Activated T-cell treated with anti-CD3 and anti-CD28 coated beads for 1 hour (primary cell): ENCODE results near the gene VPS26B.
"Not testable (repeated sequence)": the region's sequence is repeated elsewhere in the genome, so short reads cannot be mapped to it uniquely, and the experiment has no call there.

Experiments used
- DNase-seq: peaks from one replicate; pipeline ENCODE4 v3.0.0-alpha.2; 2020; ENCODE audit warnings: low read depth

VPS26B gene

GRCh38 chr11:134282121-134283045 lies 57.9 kb downstream of the VPS26B start:
- no peak for DNase-seq

GRCh38 chr11:134283461-134284230 lies 59.2 kb downstream of the VPS26B start:
- DNase-seq: no peak

GRCh38 chr11:134284349-134284748 lies 59.9 kb downstream of the VPS26B start:
- DNase-seq: not testable (repeated sequence)

GRCh38 chr11:134287561-134287960 lies 63.1 kb downstream of the VPS26B start:
- no peak for DNase-seq

- no peak for DNase-seq
Measured at GRCh38 chr11:134288486-134288885, 64.0 kb downstream of the VPS26B start.

GRCh38 chr11:134289167-134289566 lies 64.7 kb downstream of the VPS26B start:
- no peak for DNase-seq

GRCh38 chr11:134289789-134290188 lies 65.3 kb downstream of the VPS26B start:
- no peak for DNase-seq

GRCh38 chr11:134290646-134291045 lies 66.2 kb downstream of the VPS26B start:
- no peak for DNase-seq

GRCh38 chr11:134291196-134291595 lies 66.7 kb downstream of the VPS26B start:
- DNase-seq: no peak

GRCh38 chr11:134292661-134293060 lies 68.2 kb downstream of the VPS26B start:
- DNase-seq: no peak

- DNase-seq: no peak
Measured at GRCh38 chr11:134293119-134294113, 68.9 kb downstream of the VPS26B start.

GRCh38 chr11:134294664-134295063 lies 70.2 kb downstream of the VPS26B start:
- no peak for DNase-seq
